Measurements from ENCODE around the gene GARS1. TPM values are rescaled to one million over a fixed set of nuclear protein-coding genes. Genes with fewer than 3 reads are reported as not detected.
"Not testable (repeated sequence)": the region's sequence is repeated elsewhere in the genome, so short reads cannot be mapped to it uniquely, and the experiment has no call there.

GARS1 gene
- total RNA-seq, 1 donor from 2014 or later: 31.6 TPM

- DNase-seq (no peak), ATAC-seq (no peak)
- intact Hi-C loops (cut with micrococcal nuclease): no loop called here
These were observed 22.7 kb downstream of the GARS1 start for GRCh38 chr7:30617359-30617758.

GRCh38 chr7:30618080-30618676, 23.5 kb downstream of the GARS1 start:
- no peak for DNase-seq
- intact Hi-C loops (cut with micrococcal nuclease): no loop called here
- no peak for ATAC-seq

- DNase-seq: no peak
- intact Hi-C loops (cut with micrococcal nuclease): no loop called here
- ATAC-seq: no peak
These were observed 24.3 kb downstream of the GARS1 start for GRCh38 chr7:30618961-30619360.

- DNase-seq (no peak), ATAC-seq (no peak)
- intact Hi-C loops (cut with micrococcal nuclease): no loop called here
These were observed 30.6 kb downstream of the GARS1 start for GRCh38 chr7:30625283-30625682.

GRCh38 chr7:30627026-30627425, 32.3 kb downstream of the GARS1 start:
- intact Hi-C loops (cut with micrococcal nuclease): no loop called here
- DNase-seq: no peak
- no peak for ATAC-seq

- no peak for ATAC-seq
These were observed 36.3 kb downstream of the GARS1 start for GRCh38 chr7:30630986-30631385.

GRCh38 chr7:30633223-30633622, 38.5 kb downstream of the GARS1 start:
- intact Hi-C loops (cut with micrococcal nuclease): no loop called here
- ATAC-seq (no peak), DNase-seq (no peak)

More at GRCh38 chr7:30630986-30631385, 36.3 kb downstream of the GARS1 start:
- no peak for DNase-seq
- intact Hi-C loops (cut with micrococcal nuclease): no loop called here

- intact Hi-C loops (cut with micrococcal nuclease): no loop called here
- ATAC-seq (no peak), DNase-seq (no peak)
These were observed 39.5 kb downstream of the GARS1 start for GRCh38 chr7:30634193-30634626.

- intact Hi-C loops (cut with micrococcal nuclease): no loop called here
- ATAC-seq (no peak), DNase-seq (no peak)
These were observed 40.0 kb downstream of the GARS1 start for GRCh38 chr7:30634634-30635201.

GRCh38 chr7:30635798-30636197, 41.1 kb downstream of the GARS1 start:
- intact Hi-C loops (cut with micrococcal nuclease): no loop called here
- no peak for DNase-seq
- ATAC-seq: no peak

- DNase-seq; intact Hi-C loops (cut with micrococcal nuclease); ATAC-seq: not testable (repeated sequence)
These were observed 47.6 kb downstream of the GARS1 start for GRCh38 chr7:30642322-30642721.

GRCh38 chr7:30642789-30643188, 48.1 kb downstream of the GARS1 start:
- intact Hi-C loops (cut with micrococcal nuclease): no loop called here
- no peak for ATAC-seq
- no peak for DNase-seq

- intact Hi-C loops (cut with micrococcal nuclease): no loop called here
- no peak for ATAC-seq
- DNase-seq: no peak
These were observed 49.7 kb downstream of the GARS1 start for GRCh38 chr7:30644286-30644955.

GRCh38 chr7:30645661-30646060, 51.0 kb downstream of the GARS1 start:
- intact Hi-C loops (cut with micrococcal nuclease): no loop called here
- DNase-seq (no peak), ATAC-seq (no peak)

- ATAC-seq (no peak), DNase-seq (no peak)
These were observed 51.5 kb downstream of the GARS1 start for GRCh38 chr7:30646154-30646553.

GRCh38 chr7:30647589-30648364, 53.1 kb downstream of the GARS1 start:
- intact Hi-C loops (cut with micrococcal nuclease): no loop called here
- DNase-seq (no peak), ATAC-seq (no peak)

More at GRCh38 chr7:30646154-30646553, 51.5 kb downstream of the GARS1 start:
- intact Hi-C loops (cut with micrococcal nuclease): no loop called here

GRCh38 chr7:30648744-30649540, 54.3 kb downstream of the GARS1 start:
- ATAC-seq (no peak), DNase-seq (no peak)
- intact Hi-C loops (cut with micrococcal nuclease): no loop called here

GRCh38 chr7:30649717-30650420, 55.2 kb downstream of the GARS1 start:
- no peak for DNase-seq
- intact Hi-C loops (cut with micrococcal nuclease): no loop called here
- no peak for ATAC-seq

- DNase-seq: no peak
- intact Hi-C loops (cut with micrococcal nuclease): no loop called here
These were observed 55.7 kb downstream of the GARS1 start for GRCh38 chr7:30650421-30650808.

More at GRCh38 chr7:30650421-30650808, 55.7 kb downstream of the GARS1 start:
- ATAC-seq: no peak

All from left ventricle myocardium superior (tissue), 1 donor.